ENCODE measurements around the gene ADCK2.
"Not testable (repeated sequence)": the region's sequence is repeated elsewhere in the genome, so short reads cannot be mapped to it uniquely, and the experiment has no call there.

ADCK2 gene

GRCh38 chr7:140714331-140715040, 41.7 kb downstream of the ADCK2 start:
- no peak overlapping the region for H3K4me3 Mint-ChIP-seq
- no peak for ATAC-seq
- peaks cover 5% of the 10 kb centered on the region for H3K9me3 Mint-ChIP-seq
- H3K36me3 Mint-ChIP-seq, result peaks cover 30% of the 10 kb centered on the region
- H3K4me1 Mint-ChIP-seq, result peaks cover 2% of the 10 kb centered on the region
- H3K27me3 Mint-ChIP-seq, result no peaks in the 10 kb centered on the region
- no peak overlapping the region for H3K27ac Mint-ChIP-seq

- no peak for ATAC-seq
- H3K9me3 Mint-ChIP-seq, result no peaks in the 10 kb centered on the region
- H3K36me3 Mint-ChIP-seq, result peaks cover 7% of the 10 kb centered on the region
- no peak overlapping the region for H3K4me3 Mint-ChIP-seq
- peaks cover 10% of the 10 kb centered on the region for H3K4me1 Mint-ChIP-seq
- no peak overlapping the region for H3K27ac Mint-ChIP-seq
- no peaks in the 10 kb centered on the region for H3K27me3 Mint-ChIP-seq
Measured at GRCh38 chr7:140719721-140720120, 47.0 kb downstream of the ADCK2 start.

- Mint-ChIP-seq H3K27me3 (no peaks in the 10 kb centered on the region), H3K36me3 (peaks cover 14% of the 10 kb centered on the region), H3K4me3 (no peak overlapping the region), H3K4me1 (peaks cover 10% of the 10 kb centered on the region), H3K27ac (no peak overlapping the region), H3K9me3 (no peaks in the 10 kb centered on the region)
- ATAC-seq, result no peak
Measured at GRCh38 chr7:140722254-140722653, 49.5 kb downstream of the ADCK2 start.

- Mint-ChIP-seq H3K9me3 (no peaks in the 10 kb centered on the region), H3K27me3 (no peaks in the 10 kb centered on the region), H3K36me3 (peaks cover 14% of the 10 kb centered on the region), H3K4me3 (no peak overlapping the region), H3K27ac (no peak overlapping the region), H3K4me1 (peaks cover 10% of the 10 kb centered on the region)
- no peak for ATAC-seq
Measured at GRCh38 chr7:140723006-140723405, 50.3 kb downstream of the ADCK2 start.

- H3K4me1 Mint-ChIP-seq, result peaks cover 10% of the 10 kb centered on the region
- peaks cover 14% of the 10 kb centered on the region for H3K36me3 Mint-ChIP-seq
- H3K27ac Mint-ChIP-seq, result no peak overlapping the region
- no peak for ATAC-seq
- H3K27me3 Mint-ChIP-seq, result no peaks in the 10 kb centered on the region
- H3K4me3 Mint-ChIP-seq, result no peak overlapping the region
- H3K9me3 Mint-ChIP-seq, result no peaks in the 10 kb centered on the region
Measured at GRCh38 chr7:140723574-140723973, 50.8 kb downstream of the ADCK2 start.

GRCh38 chr7:140724706-140725105, 52.0 kb downstream of the ADCK2 start:
- ATAC-seq, result no peak
- Mint-ChIP-seq H3K4me3 (no peak overlapping the region), H3K36me3 (peaks cover 14% of the 10 kb centered on the region), H3K9me3 (no peaks in the 10 kb centered on the region), H3K27ac (no peak overlapping the region), H3K27me3 (no peaks in the 10 kb centered on the region), H3K4me1 (peaks cover 7% of the 10 kb centered on the region)

- H3K27ac Mint-ChIP-seq, result no peak overlapping the region
- no peaks in the 10 kb centered on the region for H3K4me1 Mint-ChIP-seq
Measured at GRCh38 chr7:140726281-140726680, 53.5 kb downstream of the ADCK2 start.

GRCh38 chr7:140732416-140732815, 59.7 kb downstream of the ADCK2 start:
- ATAC-seq, result no peak
- no peaks in the 10 kb centered on the region for H3K27me3 Mint-ChIP-seq
- H3K9me3 Mint-ChIP-seq, result no peaks in the 10 kb centered on the region
- H3K27ac Mint-ChIP-seq, result no peak overlapping the region
- no peaks in the 10 kb centered on the region for H3K4me1 Mint-ChIP-seq
- peaks cover 32% of the 10 kb centered on the region for H3K36me3 Mint-ChIP-seq
- H3K4me3 Mint-ChIP-seq, result no peak overlapping the region

More at GRCh38 chr7:140726281-140726680, 53.5 kb downstream of the ADCK2 start:
- Mint-ChIP-seq H3K36me3 (peaks cover 26% of the 10 kb centered on the region), H3K4me3 (no peak overlapping the region), H3K27me3 (no peaks in the 10 kb centered on the region), H3K9me3 (no peaks in the 10 kb centered on the region)
- no peak for ATAC-seq

GRCh38 chr7:140734096-140734495, 61.4 kb downstream of the ADCK2 start:
- no peak for ATAC-seq
- H3K27ac Mint-ChIP-seq, result no peak overlapping the region
- no peaks in the 10 kb centered on the region for H3K9me3 Mint-ChIP-seq
- no peaks in the 10 kb centered on the region for H3K27me3 Mint-ChIP-seq
- no peaks in the 10 kb centered on the region for H3K4me1 Mint-ChIP-seq
- H3K4me3 Mint-ChIP-seq, result no peak overlapping the region
- peaks cover 39% of the 10 kb centered on the region for H3K36me3 Mint-ChIP-seq

GRCh38 chr7:140734729-140735128, 62.0 kb downstream of the ADCK2 start:
- Mint-ChIP-seq H3K27ac (no peak overlapping the region), H3K4me1 (no peaks in the 10 kb centered on the region), H3K27me3 (no peaks in the 10 kb centered on the region), H3K4me3 (no peak overlapping the region), H3K36me3 (peaks cover 45% of the 10 kb centered on the region), H3K9me3 (no peaks in the 10 kb centered on the region)
- no peak for ATAC-seq

- Mint-ChIP-seq H3K27ac (no peak overlapping the region), H3K36me3 (peaks cover 32% of the 10 kb centered on the region), H3K27me3 (no peaks in the 10 kb centered on the region), H3K4me3 (no peak overlapping the region), H3K4me1 (no peaks in the 10 kb centered on the region), H3K9me3 (no peaks in the 10 kb centered on the region)
- ATAC-seq, result no peak
Measured at GRCh38 chr7:140738280-140738679, 65.5 kb downstream of the ADCK2 start.

GRCh38 chr7:140743255-140743654, 70.5 kb downstream of the ADCK2 start:
- not testable (repeated sequence) for ATAC-seq, H3K27ac Mint-ChIP-seq, H3K9me3 Mint-ChIP-seq, H3K4me3 Mint-ChIP-seq, H3K27me3 Mint-ChIP-seq
- Mint-ChIP-seq H3K4me1 (peaks cover 11% of the 10 kb centered on the region), H3K36me3 (peaks cover 38% of the 10 kb centered on the region)

GRCh38 chr7:140744005-140744404, 71.3 kb downstream of the ADCK2 start:
- H3K27ac Mint-ChIP-seq, result no peak overlapping the region
- H3K36me3 Mint-ChIP-seq, result peaks cover 32% of the 10 kb centered on the region
- H3K4me1 Mint-ChIP-seq, result peaks cover 11% of the 10 kb centered on the region
- no peaks in the 10 kb centered on the region for H3K9me3 Mint-ChIP-seq
- H3K4me3 Mint-ChIP-seq, result no peak overlapping the region
- H3K27me3 Mint-ChIP-seq, result no peaks in the 10 kb centered on the region
- no peak for ATAC-seq

All from stimulated activated memory B cell treated with anti-CD40 and anti-IgM and Interleukin-4, amounts not matched to agents 10 μg/mL and 1 μg/mL and 100 μg/mL, for 72 hours (primary cell).